ENCODE data around the gene TLK1.

- TF ChIP-seq CTCF (conservative IDR thresholded peaks at IDR 0.05; ENCODE audit: low read length), result 0 out of 2 replicates have a peak, but pooled peaks have one; percentile 1
- TF ChIP-seq EZH2phosphoT487 (IDR thresholded peaks at IDR 0.05; ENCODE audit: borderline replicate concordance, low read depth, low read length), result no peak
Observed at GRCh38 chr2:171160119-171160955, at the start of gene TLK1.
